Caco-2 (cell line): ENCODE data around the gene STXBP5L. TPM values are rescaled to one million over a fixed set of nuclear protein-coding genes. Genes with fewer than 3 reads are reported as not detected.
"Not testable (repeated sequence)": the region's sequence is repeated elsewhere in the genome, so short reads cannot be mapped to it uniquely, and the experiment has no call there.

Experiments
- BruUV-seq: library from RNA; stranded (reverse); fragments of 400-500 nt; replicated peaks from 2 replicates; lab custom pipeline; 2021; lab: Mats Ljungman, UMichigan
- CTCF ChIA-PET: fragments of 300-600 bp; sonication (Branson Sonifier 250); formaldehyde crosslinking; loops from one replicate; lab custom pipeline; 2022; ENCODE audit warnings: antibody characterized with exemption; lab: Charles Lee
- POLR2A ChIA-PET: fragments of 300-600 bp; sonication (Branson Sonifier 250); formaldehyde crosslinking; loops from one replicate; lab custom pipeline; 2022; ENCODE audit warnings: antibody characterized with exemption; lab: Charles Lee
- DNase-seq, 2 experiments: peaks; one replicate each; pipeline versions ENCODE4 v3.0.0 to v3.0.0-alpha.2; 2020 to 2022
- H3K27me3 ChIP-seq: replicated peaks from 2 replicates; pipeline ENCODE4 v1.6.0; 2011; ENCODE audit warnings: low read length; ENCODE audit not compliant: control insufficient read depth, insufficient read depth
- H3K36me3 ChIP-seq: 2 replicates; pipeline ENCODE4 v1.5.1; 2011; ENCODE audit warnings: low read length; ENCODE audit not compliant: control insufficient read depth, insufficient read depth
- H3K4me1 ChIP-seq: fragments of 250-450 bp; sonication (Bioruptor Pico); 2 replicates; pipeline ENCODE4 v1.5.1; 2020; ENCODE audit warnings: mild to moderate bottlenecking
- H3K4me3 ChIP-seq: 2 replicates; pipeline ENCODE4 v1.5.1; 2011; ENCODE audit warnings: low read depth, mild to moderate bottlenecking, control low read depth, low read length
- H3K9me3 ChIP-seq: fragments of 250-450 bp; sonication (Bioruptor Pico); 2 replicates; pipeline ENCODE4 v1.5.1; 2020; ENCODE audit warnings: mild to moderate bottlenecking, moderate library complexity
- H3K27ac Mint-ChIP-seq: one replicate; pipeline ENCODE4 v1.8.0; 2022; ENCODE audit warnings: mixed read lengths; ENCODE audit not compliant: unreplicated experiment
- H3K27me3 Mint-ChIP-seq: one replicate; pipeline ENCODE4 v1.8.0; 2022; ENCODE audit warnings: mixed read lengths; ENCODE audit not compliant: insufficient read depth, unreplicated experiment
- H3K36me3 Mint-ChIP-seq: one replicate; pipeline ENCODE4 v1.8.0; 2022; ENCODE audit warnings: mild to moderate bottlenecking, mixed read lengths; ENCODE audit not compliant: insufficient read depth, unreplicated experiment
- H3K4me1 Mint-ChIP-seq: one replicate; pipeline ENCODE4 v1.8.0; 2022; ENCODE audit warnings: low read depth, mixed read lengths; ENCODE audit not compliant: unreplicated experiment
- H3K4me3 Mint-ChIP-seq: one replicate; pipeline ENCODE4 v1.8.0; 2022; ENCODE audit warnings: mild to moderate bottlenecking, moderate library complexity, mixed read lengths; ENCODE audit not compliant: unreplicated experiment
- H3K9me3 Mint-ChIP-seq: one replicate; pipeline ENCODE4 v1.8.0; 2022; ENCODE audit warnings: mixed read lengths; ENCODE audit not compliant: unreplicated experiment
- intact Hi-C: fragments of 100-400 bp; cut with micrococcal nuclease; formaldehyde crosslinking; loops from one replicate; pipeline ENCODE4 v1.10.0; 2022; ENCODE audit not compliant: unreplicated experiment
- total RNA-seq: library from RNA; stranded (reverse); gene quantifications from 2 replicates; pipeline ENCODE4 v1.2.3, GENCODE V29; 2022
- TF ChIP-seq, protein P1 (sequence below), 2 experiments: fragments of 200-600 bp in 1 of 2; IDR thresholded peaks; 1 replicate in 1 of 2; 2 replicates in 1 of 2; pipeline versions ENCODE4 v1.5.1 to v1.8.0; 2011 to 2022; ENCODE audit warnings: antibody characterized with exemption in 1 of 2, control low read depth in 1 of 2, inconsistent platforms in 1 of 2, low read depth in 1 of 2, low read length in 1 of 2, mild to moderate bottlenecking in 1 of 2, moderate library complexity in 1 of 2; ENCODE audit not compliant: insufficient read depth in 1 of 2, severe bottlenecking in 1 of 2, unreplicated experiment in 1 of 2

STXBP5L gene
- total RNA-seq, 1 experiment from 2014 or later: not detected

DNA sequence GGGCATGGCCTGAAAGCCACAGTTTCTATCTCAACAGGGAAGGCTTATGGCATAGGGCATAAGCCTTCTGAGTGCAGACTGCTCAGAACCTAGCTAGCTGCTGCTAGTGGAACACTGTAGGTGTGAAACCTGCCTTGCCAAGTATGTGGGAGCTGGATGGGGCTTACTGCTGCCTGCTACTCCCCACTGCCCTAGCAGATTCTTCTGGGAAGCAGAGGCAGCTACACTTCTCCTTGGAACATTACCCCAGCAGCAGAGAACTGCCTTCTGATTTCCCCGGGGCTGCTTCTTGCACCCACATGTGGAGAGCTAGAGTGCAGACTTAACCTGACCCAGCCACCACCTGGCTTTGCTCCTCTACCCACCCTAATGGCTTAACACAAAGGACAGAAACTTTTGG lies 422.1 kb downstream of the STXBP5L start:
- no peaks in the 10 kb centered on the region for H3K4me1 ChIP-seq

DNA sequence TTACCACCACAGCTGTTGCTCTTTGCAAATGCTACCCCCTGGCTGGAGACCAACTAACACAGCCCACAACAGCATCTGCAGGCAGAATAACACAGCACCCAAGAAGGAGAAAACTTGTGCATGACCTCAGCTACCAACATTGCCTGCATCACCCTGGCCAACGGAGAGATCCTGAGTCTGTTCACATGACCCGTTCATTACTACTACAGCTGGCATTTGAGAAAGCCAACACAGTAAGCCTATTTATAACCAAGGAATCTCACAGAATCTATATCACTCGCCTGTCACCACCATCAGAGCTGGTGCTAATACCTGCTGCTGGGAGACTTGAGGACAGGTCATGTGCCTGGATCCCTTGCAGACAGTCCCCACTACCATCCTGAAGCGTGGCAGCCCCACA lies 422.6 kb downstream of the STXBP5L start:
- Mint-ChIP-seq H3K4me1 (no peaks in the 10 kb centered on the region), H3K27ac (no peak overlapping the region), H3K9me3 (peaks cover 11% of the 10 kb centered on the region), H3K4me3 (no peak overlapping the region), H3K27me3 (peaks cover 5% of the 10 kb centered on the region), H3K36me3 (no peaks in the 10 kb centered on the region)
- Histone ChIP-seq H3K27me3 (no peaks in the 10 kb centered on the region), H3K36me3 (no peaks in the 10 kb centered on the region), H3K4me3 (no peak overlapping the region), H3K4me1 (no peaks in the 10 kb centered on the region), H3K9me3 (no peaks in the 10 kb centered on the region)
- no TSS peak for BruUV-seq
- CTCF ChIA-PET: no interaction called here
- TF ChIP-seq, protein P1, sequence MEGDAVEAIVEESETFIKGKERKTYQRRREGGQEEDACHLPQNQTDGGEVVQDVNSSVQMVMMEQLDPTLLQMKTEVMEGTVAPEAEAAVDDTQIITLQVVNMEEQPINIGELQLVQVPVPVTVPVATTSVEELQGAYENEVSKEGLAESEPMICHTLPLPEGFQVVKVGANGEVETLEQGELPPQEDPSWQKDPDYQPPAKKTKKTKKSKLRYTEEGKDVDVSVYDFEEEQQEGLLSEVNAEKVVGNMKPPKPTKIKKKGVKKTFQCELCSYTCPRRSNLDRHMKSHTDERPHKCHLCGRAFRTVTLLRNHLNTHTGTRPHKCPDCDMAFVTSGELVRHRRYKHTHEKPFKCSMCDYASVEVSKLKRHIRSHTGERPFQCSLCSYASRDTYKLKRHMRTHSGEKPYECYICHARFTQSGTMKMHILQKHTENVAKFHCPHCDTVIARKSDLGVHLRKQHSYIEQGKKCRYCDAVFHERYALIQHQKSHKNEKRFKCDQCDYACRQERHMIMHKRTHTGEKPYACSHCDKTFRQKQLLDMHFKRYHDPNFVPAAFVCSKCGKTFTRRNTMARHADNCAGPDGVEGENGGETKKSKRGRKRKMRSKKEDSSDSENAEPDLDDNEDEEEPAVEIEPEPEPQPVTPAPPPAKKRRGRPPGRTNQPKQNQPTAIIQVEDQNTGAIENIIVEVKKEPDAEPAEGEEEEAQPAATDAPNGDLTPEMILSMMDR (IDR thresholded peaks at IDR 0.05; ENCODE audit: insufficient read depth in 1 of 2, low read depth in 1 of 2, low read length in 1 of 2, severe bottlenecking in 1 of 2, unreplicated experiment in 1 of 2): no peak
- DNase-seq: no peak
- POLR2A ChIA-PET: no interaction called here
- intact Hi-C loops: no loop called here

More for the DNA sequence above, 422.1 kb downstream of the STXBP5L start:
- Histone ChIP-seq H3K36me3 (no peaks in the 10 kb centered on the region), H3K4me3 (no peak overlapping the region), H3K9me3 (no peaks in the 10 kb centered on the region), H3K27me3 (no peaks in the 10 kb centered on the region)
- TF ChIP-seq, protein P1 (IDR thresholded peaks at IDR 0.05; ENCODE audit: insufficient read depth in 1 of 2, low read depth in 1 of 2, low read length in 1 of 2, severe bottlenecking in 1 of 2, unreplicated experiment in 1 of 2): no peak
- ChIA-PET POLR2A (no interaction called here), CTCF (no interaction called here)
- Mint-ChIP-seq H3K36me3 (no peaks in the 10 kb centered on the region), H3K4me3 (no peak overlapping the region), H3K27me3 (peaks cover 5% of the 10 kb centered on the region), H3K4me1 (no peaks in the 10 kb centered on the region), H3K27ac (no peak overlapping the region), H3K9me3 (peaks cover 11% of the 10 kb centered on the region)
- no peak for DNase-seq
- intact Hi-C loops: no loop called here
- no TSS peak for BruUV-seq

DNA sequence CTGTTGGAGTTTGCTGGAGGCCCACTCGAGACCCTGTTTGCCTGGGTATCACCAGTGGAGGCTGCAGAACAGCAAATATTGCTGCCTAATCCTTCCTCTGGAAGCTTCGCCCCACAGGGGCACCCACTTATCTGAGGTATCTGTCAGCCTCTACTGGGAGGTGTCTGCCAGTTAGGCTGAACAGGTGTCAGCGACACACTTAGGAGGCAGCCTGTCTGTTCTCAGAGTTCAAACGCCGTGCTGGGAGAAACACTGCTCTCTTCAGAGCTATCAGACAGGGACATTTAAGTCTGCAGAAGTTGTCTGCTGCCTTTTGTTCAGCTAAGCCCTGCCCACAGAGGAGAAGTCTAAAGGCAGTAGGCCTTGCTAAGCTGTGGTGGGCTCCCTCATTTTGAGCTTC lies 448.0 kb downstream of the STXBP5L start:
- H3K36me3 ChIP-seq, H3K36me3 Mint-ChIP-seq, H3K9me3 Mint-ChIP-seq, H3K4me3 ChIP-seq, BruUV-seq, CTCF ChIA-PET, H3K27me3 Mint-ChIP-seq, H3K4me3 Mint-ChIP-seq, H3K27me3 ChIP-seq, POLR2A ChIA-PET, H3K27ac Mint-ChIP-seq, H3K4me1 Mint-ChIP-seq, DNase-seq, H3K9me3 ChIP-seq, intact Hi-C loops, H3K4me1 ChIP-seq: not testable (repeated sequence)
